SK-N-SH treated with all-trans-retinoic acid at 6 μM for 48 hours (cell line): ENCODE measurements around the gene QRSL1.

ENCODE experiments used
- BACH2 ChIP-seq: fragments of 250-450 bp; sonication (Bioruptor Pico); IDR thresholded peaks from 2 replicates; pipeline ENCODE4 v1.9.0; 2021; ENCODE audit warnings: mild to moderate bottlenecking, borderline replicate concordance
- CREB5 ChIP-seq: fragments of 250-450 bp; sonication (Bioruptor Pico); IDR thresholded peaks from 2 replicates; pipeline ENCODE4 v1.5.1; 2020; ENCODE audit warnings: low read depth, mild to moderate bottlenecking, moderate library complexity
- ESRRG ChIP-seq: fragments of 250-450 bp; sonication (Bioruptor Pico); IDR thresholded peaks from 2 replicates; pipeline ENCODE4 v1.6.1; 2021; ENCODE audit warnings: mild to moderate bottlenecking
- ISL1 ChIP-seq: fragments of 250-450 bp; sonication (Bioruptor Pico); IDR thresholded peaks from 2 replicates; pipeline ENCODE4 v2.1.2; 2022; ENCODE audit warnings: mild to moderate bottlenecking, moderate library complexity
- PATZ1 ChIP-seq: fragments of 250-450 bp; sonication (Bioruptor Pico); IDR thresholded peaks from 2 replicates; pipeline ENCODE4 v1.8.0; 2020; ENCODE audit warnings: mild to moderate bottlenecking, moderate library complexity, borderline replicate concordance
- POU6F1 ChIP-seq: fragments of 250-450 bp; sonication (Bioruptor Pico); IDR thresholded peaks from 2 replicates; pipeline ENCODE4 v1.8.0; 2021; ENCODE audit warnings: low read depth, mild to moderate bottlenecking, moderate library complexity, borderline replicate concordance
- RARB ChIP-seq: fragments of 250-450 bp; sonication (Bioruptor Pico); IDR thresholded peaks from 2 replicates; pipeline ENCODE4 v1.8.0; 2021; ENCODE audit warnings: mild to moderate bottlenecking, moderate library complexity
- SNAI2 ChIP-seq: fragments of 250-450 bp; sonication (Bioruptor Pico); IDR thresholded peaks from 2 replicates; pipeline ENCODE4 v1.5.0; 2020; ENCODE audit warnings: mild to moderate bottlenecking, moderate library complexity
- TCF4 ChIP-seq: fragments of 250-450 bp; sonication (Bioruptor Pico); IDR thresholded peaks from 2 replicates; pipeline ENCODE4 v1.8.0; 2021; ENCODE audit warnings: mild to moderate bottlenecking, moderate library complexity, borderline replicate concordance
- ZC3H10 ChIP-seq: fragments of 250-450 bp; sonication (Bioruptor Pico); IDR thresholded peaks from 2 replicates; pipeline ENCODE4 v1.5.1; 2021; ENCODE audit warnings: mild to moderate bottlenecking, moderate library complexity
- ZFP3 ChIP-seq: fragments of 250-450 bp; sonication (Bioruptor Pico); IDR thresholded peaks from 2 replicates; pipeline ENCODE4 v1.5.0; 2020; ENCODE audit warnings: mild to moderate bottlenecking, moderate library complexity
- ZNF70 ChIP-seq: fragments of 450-650 bp; formaldehyde crosslinking; IDR thresholded peaks from 2 replicates; pipeline ENCODE4 v1.5.0; 2020; ENCODE audit warnings: mild to moderate bottlenecking, moderate library complexity

GRCh38 chr6:106626485-106626884, 2.9 kb upstream of the QRSL1 start:
- TF ChIP-seq RARB (CRISPR knock-in tag): no peak
- TF ChIP-seq POU6F1 (CRISPR knock-in tag): no peak
- no peak for TF ChIP-seq ESRRG (CRISPR knock-in tag)
- no peak for TF ChIP-seq PATZ1 (CRISPR knock-in tag)
- no peak for TF ChIP-seq SNAI2 (CRISPR knock-in tag)
- no peak for TF ChIP-seq ZFP3 (CRISPR knock-in tag)
- no peak for TF ChIP-seq ISL1 (CRISPR knock-in tag)
- no peak for TF ChIP-seq TCF4 (CRISPR knock-in tag)
- no peak for TF ChIP-seq CREB5
- TF ChIP-seq BACH2: no peak
- no peak for TF ChIP-seq ZNF70 (CRISPR knock-in tag)
- TF ChIP-seq ZC3H10 (CRISPR knock-in tag): no peak
